Measurements from ENCODE around the gene GREB1. TPM values are rescaled to one million over a fixed set of nuclear protein-coding genes. Genes with fewer than 3 reads are reported as not detected.
A peak's percentile ranks its signal among the peaks of the same experiment; 100 is the strongest.

Gene GREB1
- total and polyA plus RNA-seq, 2 of the 13 experiments (the other 11 are each of a cell fraction or from before 2014, with no cell fraction given): 31.3 to 61.2 TPM

DNA sequence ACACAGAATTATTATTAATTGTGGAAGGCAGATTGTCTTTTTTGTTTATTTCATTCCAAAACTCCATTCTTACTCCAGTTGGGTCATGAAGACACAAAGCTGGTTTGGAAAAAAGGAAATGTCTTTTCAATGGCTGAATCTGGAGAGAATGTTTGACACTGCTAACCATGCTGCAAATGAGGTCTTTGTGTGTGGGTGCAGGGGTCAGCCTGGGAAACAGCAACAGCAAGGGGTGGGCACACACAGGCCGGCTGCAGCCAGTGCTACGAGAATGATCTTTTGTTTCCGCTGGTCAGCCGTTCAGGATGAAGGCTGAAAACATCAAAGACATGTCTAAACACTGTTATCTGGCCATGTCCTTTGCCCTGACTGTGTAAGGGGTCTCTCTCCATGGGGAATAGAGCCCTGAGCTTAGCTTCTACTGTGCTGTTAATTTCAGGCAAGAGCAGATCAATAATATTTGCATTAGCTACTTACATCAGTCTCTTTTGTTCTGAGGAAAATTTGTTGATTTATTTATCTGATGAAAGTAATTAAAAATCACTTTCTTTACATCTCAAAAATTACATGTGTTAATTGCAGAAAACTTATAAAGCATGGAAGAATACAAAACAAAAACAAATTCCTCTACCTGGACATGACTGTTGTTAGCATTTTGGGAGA, 34.6 kb upstream of the GREB1 start (continued):
- TF ChIP-seq, protein P1, sequence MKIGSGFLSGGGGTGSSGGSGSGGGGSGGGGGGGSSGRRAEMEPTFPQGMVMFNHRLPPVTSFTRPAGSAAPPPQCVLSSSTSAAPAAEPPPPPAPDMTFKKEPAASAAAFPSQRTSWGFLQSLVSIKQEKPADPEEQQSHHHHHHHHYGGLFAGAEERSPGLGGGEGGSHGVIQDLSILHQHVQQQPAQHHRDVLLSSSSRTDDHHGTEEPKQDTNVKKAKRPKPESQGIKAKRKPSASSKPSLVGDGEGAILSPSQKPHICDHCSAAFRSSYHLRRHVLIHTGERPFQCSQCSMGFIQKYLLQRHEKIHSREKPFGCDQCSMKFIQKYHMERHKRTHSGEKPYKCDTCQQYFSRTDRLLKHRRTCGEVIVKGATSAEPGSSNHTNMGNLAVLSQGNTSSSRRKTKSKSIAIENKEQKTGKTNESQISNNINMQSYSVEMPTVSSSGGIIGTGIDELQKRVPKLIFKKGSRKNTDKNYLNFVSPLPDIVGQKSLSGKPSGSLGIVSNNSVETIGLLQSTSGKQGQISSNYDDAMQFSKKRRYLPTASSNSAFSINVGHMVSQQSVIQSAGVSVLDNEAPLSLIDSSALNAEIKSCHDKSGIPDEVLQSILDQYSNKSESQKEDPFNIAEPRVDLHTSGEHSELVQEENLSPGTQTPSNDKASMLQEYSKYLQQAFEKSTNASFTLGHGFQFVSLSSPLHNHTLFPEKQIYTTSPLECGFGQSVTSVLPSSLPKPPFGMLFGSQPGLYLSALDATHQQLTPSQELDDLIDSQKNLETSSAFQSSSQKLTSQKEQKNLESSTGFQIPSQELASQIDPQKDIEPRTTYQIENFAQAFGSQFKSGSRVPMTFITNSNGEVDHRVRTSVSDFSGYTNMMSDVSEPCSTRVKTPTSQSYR (CRISPR knock-in tag; IDR thresholded peaks at IDR 0.05; ENCODE audit: borderline replicate concordance): peak; percentile 80
- TF ChIP-seq CEBPG (CRISPR knock-in tag; IDR thresholded peaks at IDR 0.05): peak; percentile 87
- no peak for TF ChIP-seq SMARCE1 (IDR thresholded peaks at IDR 0.05; ENCODE audit: borderline replicate concordance)
- TF ChIP-seq ZNF451 (CRISPR knock-in tag; IDR thresholded peaks at IDR 0.05): peak; percentile 36; the same call in 1 of the 2 replicates
- TF ChIP-seq TAF15 (IDR thresholded peaks at IDR 0.05; ENCODE audit: low read depth, low read length, poor library complexity, severe bottlenecking): no peak
- TF ChIP-seq, protein P2, sequence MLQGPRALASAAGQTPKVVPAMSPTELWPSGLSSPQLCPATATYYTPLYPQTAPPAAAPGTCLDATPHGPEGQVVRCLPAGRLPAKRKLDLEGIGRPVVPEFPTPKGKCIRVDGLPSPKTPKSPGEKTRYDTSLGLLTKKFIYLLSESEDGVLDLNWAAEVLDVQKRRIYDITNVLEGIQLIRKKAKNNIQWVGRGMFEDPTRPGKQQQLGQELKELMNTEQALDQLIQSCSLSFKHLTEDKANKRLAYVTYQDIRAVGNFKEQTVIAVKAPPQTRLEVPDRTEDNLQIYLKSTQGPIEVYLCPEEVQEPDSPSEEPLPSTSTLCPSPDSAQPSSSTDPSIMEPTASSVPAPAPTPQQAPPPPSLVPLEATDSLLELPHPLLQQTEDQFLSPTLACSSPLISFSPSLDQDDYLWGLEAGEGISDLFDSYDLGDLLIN (CRISPR knock-in tag; IDR thresholded peaks at IDR 0.05; ENCODE audit: borderline replicate concordance): no peak
- TF ChIP-seq, protein P3, sequence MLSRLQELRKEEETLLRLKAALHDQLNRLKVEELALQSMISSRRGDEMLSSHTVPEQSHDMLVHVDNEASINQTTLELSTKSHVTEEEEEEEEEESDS (CRISPR knock-in tag; IDR thresholded peaks at IDR 0.05; ENCODE audit: borderline replicate concordance): no peak
- TF ChIP-seq MIER2 (CRISPR knock-in tag; IDR thresholded peaks at IDR 0.05): peak; percentile 87
- TF ChIP-seq TBX2 (CRISPR knock-in tag; IDR thresholded peaks at IDR 0.05; ENCODE audit: borderline replicate concordance): peak; percentile 99
- TF ChIP-seq THAP11 (CRISPR knock-in tag; IDR thresholded peaks at IDR 0.05): peak; percentile 83
- TF ChIP-seq RORA (CRISPR knock-in tag; IDR thresholded peaks at IDR 0.05): no peak
- TF ChIP-seq FIP1L1 (IDR thresholded peaks at IDR 0.05; ENCODE audit: borderline replicate concordance, insufficient read depth, low read depth, low read length): peak; percentile 69; the same call in 1 of the 2 replicates
- TF ChIP-seq BCL6 (CRISPR knock-in tag; IDR thresholded peaks at IDR 0.05): peak; percentile 93
- TF ChIP-seq JDP2 (CRISPR knock-in tag; IDR thresholded peaks at IDR 0.05; ENCODE audit: borderline replicate concordance): no peak; the same call in 1 of the 2 replicates
- TF ChIP-seq MAFK (conservative IDR thresholded peaks at IDR 0.05 in 1 of 2, IDR thresholded peaks at IDR 0.05 in 1 of 2; ENCODE audit: low read length in 2 of 2): peak in 1 of 2 experiments; percentile 17; a peak in 1 of 4 replicates
- TF ChIP-seq ZNF883 (CRISPR knock-in tag; IDR thresholded peaks at IDR 0.05; ENCODE audit: not compliant biosample characterization): peak; percentile 66
- TF ChIP-seq HNRNPL (IDR thresholded peaks at IDR 0.05; ENCODE audit: low read depth, low read length): no peak
- TF ChIP-seq ZNF430 (CRISPR knock-in tag; IDR thresholded peaks at IDR 0.05): peak; percentile 91
- no peak for TF ChIP-seq ZNF841 (CRISPR knock-in tag; IDR thresholded peaks at IDR 0.05; ENCODE audit: borderline replicate concordance)
- no peak for TF ChIP-seq ZNF282 (IDR thresholded peaks at IDR 0.05; ENCODE audit: partially characterized antibody)
- TF ChIP-seq ZNF292 (CRISPR knock-in tag; IDR thresholded peaks at IDR 0.05; ENCODE audit: borderline replicate concordance, low read depth): peak; percentile 99
- TF ChIP-seq KDM3A (CRISPR knock-in tag; IDR thresholded peaks at IDR 0.05; ENCODE audit: low read depth): peak; percentile 90; the same call in 1 of the 2 replicates
- TF ChIP-seq, protein P4, sequence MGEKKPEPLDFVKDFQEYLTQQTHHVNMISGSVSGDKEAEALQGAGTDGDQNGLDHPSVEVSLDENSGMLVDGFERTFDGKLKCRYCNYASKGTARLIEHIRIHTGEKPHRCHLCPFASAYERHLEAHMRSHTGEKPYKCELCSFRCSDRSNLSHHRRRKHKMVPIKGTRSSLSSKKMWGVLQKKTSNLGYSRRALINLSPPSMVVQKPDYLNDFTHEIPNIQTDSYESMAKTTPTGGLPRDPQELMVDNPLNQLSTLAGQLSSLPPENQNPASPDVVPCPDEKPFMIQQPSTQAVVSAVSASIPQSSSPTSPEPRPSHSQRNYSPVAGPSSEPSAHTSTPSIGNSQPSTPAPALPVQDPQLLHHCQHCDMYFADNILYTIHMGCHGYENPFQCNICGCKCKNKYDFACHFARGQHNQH (CRISPR knock-in tag; IDR thresholded peaks at IDR 0.05): peak; percentile 99
- peak; percentile 79 for TF ChIP-seq KLF6 (CRISPR knock-in tag; IDR thresholded peaks at IDR 0.05)
- TF ChIP-seq ZNF143 (CRISPR knock-in tag; IDR thresholded peaks at IDR 0.05): peak; percentile 54; the same call in 1 of the 2 replicates
- TF ChIP-seq ZNF775 (CRISPR knock-in tag; IDR thresholded peaks at IDR 0.05; ENCODE audit: borderline replicate concordance): 0 out of 2 replicates have a peak, but pooled peaks have one; percentile 71

All from HepG2 (cell line).